Neural progenitor cell (in vitro differentiated cells): Measurements from ENCODE around the gene CHERP. TPM values are rescaled to one million over a fixed set of nuclear protein-coding genes. Genes with fewer than 3 reads are reported as not detected.

Experiments used
- DNase-seq: peaks from one replicate; pipeline ENCODE4 v3.0.0-alpha.2; 2016; ENCODE audit warnings: low spot score
- H2AFZ ChIP-seq: fragments of 200-600 bp; sonication (generic); replicated peaks from 2 replicates; pipeline ENCODE4 v1.6.1; 2016; ENCODE audit warnings: antibody characterized with exemption
- H3F3A ChIP-seq: fragments of 200-600 bp; sonication (generic); 2 replicates; pipeline ENCODE4 v1.6.1; 2016; ENCODE audit warnings: antibody characterized with exemption, low read depth
- H3K27ac ChIP-seq: fragments of 200-600 bp; sonication (generic); 2 replicates; pipeline ENCODE4 v1.5.1; 2016; ENCODE audit warnings: mild to moderate bottlenecking
- H3K27me3 ChIP-seq: fragments of 200-600 bp; sonication (generic); 2 replicates; pipeline ENCODE4 v1.6.1; 2016; ENCODE audit warnings: mild to moderate bottlenecking, moderate library complexity
- H3K36me3 ChIP-seq: fragments of 200-600 bp; sonication (generic); 2 replicates; pipeline ENCODE4 v1.5.1; 2016
- H3K4me1 ChIP-seq: fragments of 200-600 bp; sonication (generic); 2 replicates; pipeline ENCODE4 v1.6.1; 2016; ENCODE audit warnings: mixed run types
- H3K4me2 ChIP-seq: fragments of 200-600 bp; sonication (generic); 2 replicates; pipeline ENCODE4 v1.6.1; 2016
- H3K4me3 ChIP-seq: fragments of 200-600 bp; sonication (generic); 2 replicates; pipeline ENCODE4 v1.5.1; 2016
- H3K79me2 ChIP-seq: fragments of 200-600 bp; sonication (generic); 2 replicates; pipeline ENCODE4 v1.6.1; 2016; ENCODE audit warnings: low read depth
- H3K9ac ChIP-seq: fragments of 200-600 bp; sonication (generic); 2 replicates; pipeline ENCODE4 v1.6.1; 2016
- H3K9me3 ChIP-seq: fragments of 200-600 bp; sonication (generic); 2 replicates; pipeline ENCODE4 v1.5.1; 2016; ENCODE audit warnings: low read depth
- H4K20me1 ChIP-seq: fragments of 200-600 bp; sonication (generic); 2 replicates; pipeline ENCODE4 v1.6.1; 2016; ENCODE audit warnings: low read depth
- H3K27ac Mint-ChIP-seq: 3 replicates; pipeline ENCODE4 v1.8.0; 2021; ENCODE audit warnings: mixed read lengths
- H3K27me3 Mint-ChIP-seq: 2 replicates; pipeline ENCODE4 v1.8.0; 2022; ENCODE audit warnings: low read depth, mild to moderate bottlenecking, inconsistent platforms, moderate library complexity, mixed read lengths; ENCODE audit not compliant: insufficient read depth
- H3K36me3 Mint-ChIP-seq: 3 replicates; pipeline ENCODE4 v1.8.0; 2021; ENCODE audit warnings: mixed read lengths
- H3K4me1 Mint-ChIP-seq: 3 replicates; pipeline ENCODE4 v1.8.0; 2021; ENCODE audit warnings: mixed read lengths
- H3K4me3 Mint-ChIP-seq: 3 replicates; pipeline ENCODE4 v1.8.0; 2021; ENCODE audit warnings: mild to moderate bottlenecking, moderate library complexity, mixed read lengths
- H3K9me3 Mint-ChIP-seq: 3 replicates; pipeline ENCODE4 v1.8.0; 2020; ENCODE audit warnings: mixed read lengths
- CTCF ChIP-seq: fragments of 200-600 bp; sonication (generic); IDR thresholded peaks from 2 replicates; pipeline ENCODE4 v1.5.1; 2017; ENCODE audit warnings: antibody characterized with exemption, mild to moderate bottlenecking
- EZH2 ChIP-seq: fragments of 200-600 bp; sonication (generic); IDR thresholded peaks from 2 replicates; pipeline ENCODE4 v1.6.1; 2017; ENCODE audit warnings: antibody characterized with exemption, mild to moderate bottlenecking, moderate library complexity
- EZH2phosphoT487 ChIP-seq: fragments of 200-600 bp; sonication (generic); IDR thresholded peaks from 2 replicates; pipeline ENCODE4 v1.6.1; 2017; ENCODE audit warnings: antibody characterized with exemption
- total RNA-seq: library from RNA; depleted of rRNA; stranded (reverse); fragments of >200 nt; gene quantifications from 2 replicates; pipeline ENCODE4 v1.2.3, GENCODE V29; 2015; ENCODE audit warnings: low replicate concordance

CHERP gene
- total RNA-seq, 1 donor from 2014 or later = 5.5 TPM

GRCh38 chr19:16497837-16498236, 44.4 kb downstream of the CHERP start:
- H3K4me1 Mint-ChIP-seq = peaks cover 20% of the 10 kb centered on the region
- H3K27me3 Mint-ChIP-seq = peaks cover 2% of the 10 kb centered on the region
- H3K27ac Mint-ChIP-seq = peak overlapping the region; percentile 49

GRCh38 chr19:16497042-16497441, 45.2 kb downstream of the CHERP start:
- H3K27ac Mint-ChIP-seq = no peak overlapping the region
- no peaks in the 10 kb centered on the region for H3K9me3 Mint-ChIP-seq
- no peak overlapping the region for H2AFZ ChIP-seq
- H3K27ac ChIP-seq = no peak overlapping the region
- H3K9me3 ChIP-seq = no peaks in the 10 kb centered on the region
- peak overlapping the region; percentile 92 for H3K4me3 Mint-ChIP-seq
- no peaks in the 10 kb centered on the region for H3F3A ChIP-seq
- H3K36me3 Mint-ChIP-seq = peaks cover 4% of the 10 kb centered on the region
- peaks cover 2% of the 10 kb centered on the region for H3K27me3 Mint-ChIP-seq
- peaks cover 23% of the 10 kb centered on the region for H3K79me2 ChIP-seq
- no peak for TF ChIP-seq EZH2
- no peak for TF ChIP-seq EZH2phosphoT487
- no peak for TF ChIP-seq CTCF
- no peaks in the 10 kb centered on the region for H3K27me3 ChIP-seq
- no peaks in the 10 kb centered on the region for H3K36me3 ChIP-seq
- peaks cover 20% of the 10 kb centered on the region for H3K4me1 Mint-ChIP-seq
- peak overlapping the region; percentile 74 for H3K4me3 ChIP-seq
- H3K4me2 ChIP-seq = peak overlapping the region; percentile 92
- H3K4me1 ChIP-seq = peaks cover 5% of the 10 kb centered on the region
- no peak for DNase-seq
- peak overlapping the region; percentile 52 for H3K9ac ChIP-seq
- no peaks in the 10 kb centered on the region for H4K20me1 ChIP-seq

More at GRCh38 chr19:16497837-16498236, 44.4 kb downstream of the CHERP start:
- DNase-seq = no peak
- H3K9ac ChIP-seq = no peak overlapping the region
- no peak overlapping the region for H3K4me3 ChIP-seq
- H3K79me2 ChIP-seq = peaks cover 23% of the 10 kb centered on the region
- Mint-ChIP-seq H3K36me3 (peaks cover 7% of the 10 kb centered on the region), H3K4me3 (peak overlapping the region; percentile 92), H3K9me3 (no peaks in the 10 kb centered on the region)
- H3K27ac ChIP-seq = no peak overlapping the region
- peaks cover 5% of the 10 kb centered on the region for H3K4me1 ChIP-seq
- H4K20me1 ChIP-seq = no peaks in the 10 kb centered on the region
- no peak for TF ChIP-seq CTCF
- no peak overlapping the region for H3K4me2 ChIP-seq
- no peaks in the 10 kb centered on the region for H3K9me3 ChIP-seq
- H3F3A ChIP-seq = no peaks in the 10 kb centered on the region
- no peak overlapping the region for H2AFZ ChIP-seq
- no peaks in the 10 kb centered on the region for H3K36me3 ChIP-seq
- H3K27me3 ChIP-seq = no peaks in the 10 kb centered on the region

GRCh38 chr19:16496613-16496983, 45.6 kb downstream of the CHERP start:
- H3K4me2 ChIP-seq = peak overlapping the region; percentile 92
- DNase-seq = no peak
- peaks cover 23% of the 10 kb centered on the region for H3K79me2 ChIP-seq
- H3K4me3 ChIP-seq = peak overlapping the region; percentile 74
- TF ChIP-seq CTCF (no peak), EZH2phosphoT487 (no peak), EZH2 (no peak)
- no peaks in the 10 kb centered on the region for H3K27me3 ChIP-seq
- H3K9ac ChIP-seq = peak overlapping the region; percentile 52
- H3K36me3 ChIP-seq = no peaks in the 10 kb centered on the region
- H3K4me1 ChIP-seq = peaks cover 5% of the 10 kb centered on the region
- H3K4me3 Mint-ChIP-seq = peak overlapping the region; percentile 92
- H3K9me3 ChIP-seq = no peaks in the 10 kb centered on the region
- peaks cover 20% of the 10 kb centered on the region for H3K4me1 Mint-ChIP-seq
- peak overlapping the region; percentile 95 for H3K27ac Mint-ChIP-seq
- no peaks in the 10 kb centered on the region for H3K9me3 Mint-ChIP-seq
- H3K27me3 Mint-ChIP-seq = peaks cover 2% of the 10 kb centered on the region
- H3K36me3 Mint-ChIP-seq = peaks cover 4% of the 10 kb centered on the region
- H3F3A ChIP-seq = no peaks in the 10 kb centered on the region
- H3K27ac ChIP-seq = no peak overlapping the region
- H4K20me1 ChIP-seq = no peaks in the 10 kb centered on the region
- H2AFZ ChIP-seq = peak overlapping the region; percentile 91
